NB4 (cell line): ENCODE measurements around the gene TNKS1BP1.

ENCODE experiments used
- POLR2A ChIP-seq: IDR thresholded peaks from 2 replicates; pipeline ENCODE4 v1.6.1; 2011; ENCODE audit warnings: mild to moderate bottlenecking; ENCODE audit not compliant: insufficient read length; ENCODE audit errors: extremely low read depth
- TF ChIP-seq, protein P1 (sequence below): IDR thresholded peaks from one replicate; pipeline ENCODE4 v1.5.1; 2012; ENCODE audit warnings: low read depth, low read length
- TF ChIP-seq, protein P2 (sequence below): IDR thresholded peaks from 2 replicates; pipeline ENCODE4 v1.6.1; 2011; ENCODE audit warnings: low read depth, low read length

DNA sequence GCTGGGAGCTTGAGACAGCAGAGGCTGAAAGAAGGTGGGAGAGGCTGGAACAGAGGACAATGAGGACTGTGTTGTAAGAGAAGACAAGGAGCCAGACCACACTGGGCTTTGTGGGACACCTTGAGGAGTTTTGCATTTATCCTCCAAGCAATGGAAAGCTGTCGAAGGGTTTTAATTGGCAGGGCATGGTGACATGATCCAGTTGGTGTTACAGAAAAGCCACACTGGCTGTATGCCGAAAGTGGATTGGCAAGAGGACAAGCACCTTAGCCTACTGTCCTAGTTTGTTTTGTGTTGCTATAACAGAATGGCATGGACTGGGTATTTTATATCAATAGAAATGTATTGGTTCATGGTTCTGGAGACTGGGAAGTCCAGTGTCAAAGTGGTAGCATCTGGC lies 73.7 kb downstream of the TNKS1BP1 start:
- TF ChIP-seq, protein P1, sequence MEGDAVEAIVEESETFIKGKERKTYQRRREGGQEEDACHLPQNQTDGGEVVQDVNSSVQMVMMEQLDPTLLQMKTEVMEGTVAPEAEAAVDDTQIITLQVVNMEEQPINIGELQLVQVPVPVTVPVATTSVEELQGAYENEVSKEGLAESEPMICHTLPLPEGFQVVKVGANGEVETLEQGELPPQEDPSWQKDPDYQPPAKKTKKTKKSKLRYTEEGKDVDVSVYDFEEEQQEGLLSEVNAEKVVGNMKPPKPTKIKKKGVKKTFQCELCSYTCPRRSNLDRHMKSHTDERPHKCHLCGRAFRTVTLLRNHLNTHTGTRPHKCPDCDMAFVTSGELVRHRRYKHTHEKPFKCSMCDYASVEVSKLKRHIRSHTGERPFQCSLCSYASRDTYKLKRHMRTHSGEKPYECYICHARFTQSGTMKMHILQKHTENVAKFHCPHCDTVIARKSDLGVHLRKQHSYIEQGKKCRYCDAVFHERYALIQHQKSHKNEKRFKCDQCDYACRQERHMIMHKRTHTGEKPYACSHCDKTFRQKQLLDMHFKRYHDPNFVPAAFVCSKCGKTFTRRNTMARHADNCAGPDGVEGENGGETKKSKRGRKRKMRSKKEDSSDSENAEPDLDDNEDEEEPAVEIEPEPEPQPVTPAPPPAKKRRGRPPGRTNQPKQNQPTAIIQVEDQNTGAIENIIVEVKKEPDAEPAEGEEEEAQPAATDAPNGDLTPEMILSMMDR = no peak
- TF ChIP-seq, protein P2, sequence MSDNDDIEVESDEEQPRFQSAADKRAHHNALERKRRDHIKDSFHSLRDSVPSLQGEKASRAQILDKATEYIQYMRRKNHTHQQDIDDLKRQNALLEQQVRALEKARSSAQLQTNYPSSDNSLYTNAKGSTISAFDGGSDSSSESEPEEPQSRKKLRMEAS = no peak
- TF ChIP-seq POLR2A = no peak
